ENCODE results near the gene KHDC1L. TPM values are rescaled to one million over a fixed set of nuclear protein-coding genes. Genes with fewer than 3 reads are reported as not detected.
A peak's percentile ranks its signal among the peaks of the same experiment; 100 is the strongest.
"Not testable (repeated sequence)": the region's sequence is repeated elsewhere in the genome, so short reads cannot be mapped to it uniquely, and the experiment has no call there.

The KHDC1L gene, protein sequence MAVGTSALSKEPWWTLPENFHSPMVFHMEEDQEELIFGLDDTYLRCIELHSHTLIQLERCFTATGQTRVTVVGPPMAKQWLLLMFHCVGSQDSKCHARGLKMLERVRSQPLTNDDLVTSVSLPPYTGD
- not detected in 2 replicates for total RNA-seq (2014; rRNA removed; shearing (Covaris generic))
- polyA plus RNA-seq (2015; cell fraction: cytosol; rRNA removed) = not detected in 2 replicates
- not detected in 2 replicates for polyA plus RNA-seq (2015; cell fraction: nucleus; rRNA removed)

DNA sequence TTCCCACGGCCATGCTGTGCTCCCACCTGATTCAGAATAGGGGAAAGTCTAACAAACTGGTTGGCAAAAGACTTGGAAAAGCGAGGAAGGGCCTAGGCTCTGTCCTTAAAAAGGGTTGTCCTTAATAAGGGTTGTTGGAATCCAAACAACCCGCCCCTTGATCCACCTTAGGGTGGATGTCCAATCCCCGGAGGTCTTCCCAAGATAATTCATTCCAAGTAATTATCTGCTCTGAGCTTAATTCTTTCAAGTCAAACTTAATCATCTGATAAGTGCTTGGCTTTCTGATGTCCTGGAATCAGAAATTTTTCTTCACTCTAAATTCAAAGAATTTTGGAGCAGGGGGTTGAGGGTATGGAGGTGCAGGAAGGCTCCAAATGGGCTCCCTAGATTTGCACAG lies at the start of gene KHDC1L:
Gene KHDC1L (minus strand): TSS at position 101 of the 400 bp plus-strand sequence. CDS start 88 bp downstream, at position 13.
- in situ Hi-C loops (cut with HindIII; ENCODE audit: low pct_unique_long_range_greater_than_20kb, low sequenced_read_pairs) = no loop called here
- DNase-seq (ENCODE audit: low read depth, low spot score) = no peak

DNA sequence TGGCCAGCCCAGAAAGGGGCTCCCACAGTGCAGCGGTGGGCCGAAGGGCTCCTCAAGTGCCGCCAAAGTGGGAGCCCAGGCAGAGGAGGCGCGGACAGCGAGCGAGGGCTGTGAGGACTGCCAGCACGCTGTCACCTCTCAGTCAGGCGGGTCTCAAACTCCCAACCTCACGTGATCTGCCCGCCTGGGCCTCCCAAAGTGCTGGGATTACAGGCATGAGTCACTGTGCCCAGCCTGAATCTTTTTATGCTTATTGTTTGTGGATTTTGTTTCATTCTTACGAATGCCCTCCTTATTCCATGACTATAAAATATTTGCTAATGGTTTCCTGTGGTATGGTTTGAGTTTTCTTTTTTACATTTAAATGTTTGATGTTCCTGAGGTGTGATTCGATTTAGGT lies 44.0 kb upstream of the KHDC1L start:
- in situ Hi-C loops (cut with HindIII; ENCODE audit: low pct_unique_long_range_greater_than_20kb, low sequenced_read_pairs); DNase-seq (ENCODE audit: low read depth, low spot score): not testable (repeated sequence)

DNA sequence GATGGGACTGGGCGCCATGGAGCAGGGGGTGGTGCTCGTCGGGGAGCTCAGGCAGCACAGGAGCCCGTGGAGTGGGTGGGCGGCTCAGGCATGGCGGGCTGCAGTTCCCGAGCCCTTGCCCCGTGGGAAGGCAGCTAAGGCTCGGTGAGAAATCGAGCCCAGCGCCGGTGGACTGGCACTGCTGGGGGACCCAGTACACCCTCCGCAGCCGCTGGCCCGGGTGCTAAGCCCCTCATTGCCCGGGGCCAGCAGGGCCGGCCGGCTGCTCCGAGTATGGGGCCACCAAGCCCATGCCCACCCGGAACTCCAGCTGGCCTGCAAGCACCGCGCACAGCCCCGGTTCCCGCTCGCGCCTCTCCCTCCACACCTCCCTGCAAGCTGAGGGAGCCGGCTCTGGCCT lies 43.6 kb upstream of the KHDC1L start:
- in situ Hi-C loops (cut with HindIII; ENCODE audit: low pct_unique_long_range_greater_than_20kb, low sequenced_read_pairs); DNase-seq (ENCODE audit: low read depth, low spot score): not testable (repeated sequence)

DNA sequence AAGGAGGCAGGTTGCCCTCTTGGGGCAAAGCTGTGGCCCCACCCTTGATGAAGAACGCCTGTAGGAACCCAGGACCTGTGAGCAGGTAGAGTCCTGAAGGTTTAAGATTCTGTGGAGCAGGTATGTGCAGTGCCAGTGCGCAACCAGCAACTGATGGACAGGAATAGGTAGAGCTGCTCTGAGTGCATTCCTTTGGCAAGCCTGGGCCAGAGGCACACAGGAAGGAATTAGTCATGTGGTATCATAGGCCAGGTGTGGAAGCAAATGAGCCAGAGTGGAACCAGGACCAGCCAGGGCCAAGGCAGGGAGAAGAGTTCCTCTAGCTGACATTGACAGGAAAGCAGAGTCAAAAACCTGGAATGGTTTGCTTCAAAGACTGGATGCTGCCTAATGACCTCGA lies 39.1 kb upstream of the KHDC1L start:
- DNase-seq (ENCODE audit: low read depth, low spot score) = no peak
- in situ Hi-C loops (cut with HindIII; ENCODE audit: low pct_unique_long_range_greater_than_20kb, low sequenced_read_pairs) = no loop called here

DNA sequence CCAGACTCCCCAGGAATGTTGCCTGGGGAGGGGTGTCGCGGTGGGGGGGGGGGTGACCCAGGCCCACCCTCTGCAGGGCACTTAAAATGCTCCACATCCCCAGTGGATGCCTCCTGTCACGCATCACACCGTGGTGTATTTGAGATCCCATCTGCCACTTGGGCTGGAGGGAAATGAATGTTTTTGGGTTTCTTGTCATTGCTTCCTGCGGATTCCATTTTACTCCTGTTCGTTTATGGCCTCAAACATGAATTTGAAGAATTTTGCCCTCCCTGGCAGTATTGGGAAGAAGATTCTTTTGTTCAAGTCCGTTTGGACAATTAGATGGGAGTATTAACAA lies 38.2 kb upstream of the KHDC1L start:
- in situ Hi-C loops (cut with HindIII; ENCODE audit: low pct_unique_long_range_greater_than_20kb, low sequenced_read_pairs) = no loop called here
- no peak for DNase-seq (ENCODE audit: low read depth, low spot score)

DNA sequence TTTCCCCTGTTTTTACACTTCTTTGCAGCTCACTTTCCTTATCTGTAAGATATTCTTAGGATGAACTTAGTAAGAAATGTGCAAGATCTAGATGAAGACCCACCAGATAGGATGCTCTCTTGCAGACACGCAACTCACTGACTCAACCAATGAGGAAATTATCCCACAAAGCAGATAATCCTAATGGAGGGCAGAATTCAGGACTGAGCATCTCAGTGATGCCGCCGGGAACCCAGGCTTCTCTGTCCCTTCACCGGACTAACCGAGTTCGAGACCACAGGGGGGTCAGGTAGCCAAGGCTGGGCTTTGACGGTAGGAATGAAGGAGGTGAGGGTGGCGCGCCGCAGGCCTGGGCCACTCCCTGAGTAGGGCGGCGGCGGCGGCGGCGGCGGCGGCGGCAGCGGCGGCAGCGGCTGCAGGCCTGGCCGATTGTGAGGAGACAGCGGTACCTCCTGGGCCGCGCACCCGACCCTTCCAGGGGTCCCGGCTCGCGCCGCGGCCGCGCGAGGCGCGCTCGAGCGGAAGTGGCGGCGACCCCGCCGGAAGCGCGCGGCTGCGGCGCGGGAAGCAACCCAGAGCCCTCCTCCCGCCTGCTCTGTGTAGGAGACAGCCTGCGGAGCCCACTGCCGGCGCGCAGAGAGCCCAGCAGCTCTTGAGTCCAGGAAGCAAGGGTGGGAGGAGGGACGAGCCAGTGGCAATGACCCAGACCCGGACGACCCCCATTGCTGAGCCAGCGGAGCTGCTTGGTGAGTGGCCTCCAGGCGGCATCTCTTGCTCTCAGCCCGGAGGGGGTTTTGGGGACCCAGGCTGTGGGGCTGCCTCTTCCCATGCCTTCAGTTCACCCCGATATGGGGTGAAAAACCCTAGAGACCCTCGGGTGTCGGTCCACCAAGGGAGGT lies 37.6 kb upstream of the KHDC1L start, which contains the start of gene KHDC1:
Gene KHDC1 (minus strand): TSS at position 526 of the 899 bp plus-strand sequence. CDS start 20,679 bp downstream, outside the sequence.
- DNase-seq (ENCODE audit: low read depth, low spot score) = peak; percentile 43
- in situ Hi-C loops (cut with HindIII; ENCODE audit: low pct_unique_long_range_greater_than_20kb, low sequenced_read_pairs) = no loop called here

DNA sequence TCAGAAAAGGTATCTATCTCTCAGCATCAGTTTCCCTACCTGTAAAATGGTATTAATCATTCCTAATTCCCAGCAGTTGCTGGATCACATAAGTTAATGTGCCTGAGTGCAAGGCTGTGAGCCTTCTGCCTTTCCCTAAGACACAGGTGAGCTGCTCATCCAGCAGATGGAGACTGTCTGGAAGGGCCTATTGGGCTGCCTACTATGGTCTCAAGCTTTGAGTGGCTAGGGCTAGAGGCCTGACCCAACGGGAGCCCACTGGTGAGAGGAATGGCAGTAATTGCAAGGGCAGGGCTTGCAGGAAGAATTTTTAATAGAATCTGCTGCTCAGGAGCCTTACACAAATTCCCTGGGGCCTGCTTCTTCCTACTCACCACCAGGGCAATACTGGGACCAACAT lies 33.4 kb upstream of the KHDC1L start:
- in situ Hi-C loops (cut with HindIII; ENCODE audit: low pct_unique_long_range_greater_than_20kb, low sequenced_read_pairs) = no loop called here
- DNase-seq (ENCODE audit: low read depth, low spot score) = no peak

DNA sequence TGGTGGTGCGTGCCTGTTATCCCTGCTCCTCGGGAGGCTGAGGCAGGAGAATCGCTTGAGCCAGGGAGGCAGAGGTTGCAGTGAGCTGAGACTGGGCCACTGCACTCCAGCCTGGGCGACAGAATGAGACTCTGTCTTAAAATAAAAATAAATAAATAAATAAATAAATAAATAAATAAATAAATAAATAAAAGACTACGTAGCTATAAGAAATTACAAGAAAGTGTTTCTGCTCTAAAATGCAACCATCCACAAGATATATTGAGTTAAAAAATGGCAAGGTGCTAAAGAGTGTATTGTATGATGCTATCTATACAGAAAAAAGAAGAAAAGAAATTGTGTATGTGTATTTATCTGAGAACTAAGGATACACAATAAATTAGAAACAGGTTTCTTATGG lies 29.0 kb upstream of the KHDC1L start:
- DNase-seq (ENCODE audit: low read depth, low spot score); in situ Hi-C loops (cut with HindIII; ENCODE audit: low pct_unique_long_range_greater_than_20kb, low sequenced_read_pairs): not testable (repeated sequence)

DNA sequence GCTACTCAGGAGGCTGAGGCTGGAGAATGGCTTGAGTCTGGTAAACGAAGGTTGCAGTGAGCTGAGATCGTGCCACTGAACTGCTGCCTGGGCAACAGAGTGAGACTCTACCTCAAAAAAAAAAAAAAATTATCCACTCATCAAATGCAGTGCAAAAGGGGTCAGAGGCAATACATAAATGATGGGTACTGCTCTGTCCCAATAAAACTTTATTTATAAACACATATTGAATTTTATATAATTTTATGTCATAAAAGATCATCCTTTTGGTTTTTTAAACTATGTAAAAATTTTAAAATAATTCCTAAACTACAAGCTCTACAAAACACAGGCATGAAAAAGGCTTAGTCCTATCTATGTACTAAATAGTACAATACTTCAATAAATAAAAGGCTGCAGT lies 27.4 kb upstream of the KHDC1L start:
- in situ Hi-C loops (cut with HindIII; ENCODE audit: low pct_unique_long_range_greater_than_20kb, low sequenced_read_pairs) = no loop called here
- no peak for DNase-seq (ENCODE audit: low read depth, low spot score)

DNA sequence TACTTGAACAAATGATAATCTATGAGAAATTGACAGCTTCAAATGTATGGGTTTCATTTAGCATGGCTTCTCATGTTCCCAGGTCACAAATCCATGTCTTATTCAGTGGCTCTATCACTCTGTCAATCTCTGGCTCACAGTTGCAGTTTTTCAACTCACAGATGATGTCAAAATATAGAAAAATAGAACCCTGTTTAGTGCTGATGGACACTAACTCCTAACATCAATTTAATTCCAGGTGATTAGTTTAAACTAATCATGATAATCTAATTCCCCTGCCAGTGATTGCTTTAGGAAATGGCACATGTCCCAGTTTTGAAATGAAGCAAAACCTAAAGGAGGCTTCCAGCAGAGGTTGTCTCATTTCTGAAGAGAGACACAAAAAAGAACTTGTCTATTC lies 24.7 kb upstream of the KHDC1L start:
- no peak for DNase-seq (ENCODE audit: low read depth, low spot score)
- in situ Hi-C loops (cut with HindIII; ENCODE audit: low pct_unique_long_range_greater_than_20kb, low sequenced_read_pairs) = no loop called here

DNA sequence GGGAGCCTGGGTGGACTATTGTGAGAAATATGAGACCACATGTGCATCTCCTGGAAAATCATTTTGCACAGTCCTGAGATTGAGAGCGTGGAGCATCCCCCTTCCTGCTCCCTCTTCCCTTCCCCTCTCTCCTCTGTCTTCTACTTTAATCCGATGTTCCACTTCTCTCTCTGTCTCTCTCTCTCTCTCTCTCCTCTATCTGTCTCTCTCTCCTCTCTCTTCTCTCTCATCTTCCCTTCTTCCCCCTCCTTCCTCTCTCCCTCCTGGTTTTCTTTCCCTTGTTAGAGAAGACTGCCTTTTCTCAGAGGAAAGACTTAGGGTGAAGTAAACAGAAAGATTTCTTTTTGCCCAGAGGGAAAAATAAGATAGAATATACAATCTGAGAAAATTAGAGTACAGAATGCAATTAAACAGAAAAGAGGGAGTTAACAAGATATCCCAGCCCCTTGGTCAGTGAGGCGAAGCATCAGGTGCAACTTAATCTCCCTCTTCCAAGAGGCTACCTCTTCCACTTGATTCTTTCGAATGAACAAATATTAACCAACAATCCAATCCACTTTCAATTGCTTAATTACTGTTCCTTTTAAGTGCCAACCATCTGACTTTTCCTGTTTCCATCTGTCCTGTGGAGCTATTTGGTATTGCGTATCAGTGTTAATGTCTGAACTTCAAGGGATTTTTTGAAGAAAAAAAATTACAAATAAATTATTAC lies 23.1 kb upstream of the KHDC1L start:
- in situ Hi-C loops (cut with HindIII; ENCODE audit: low pct_unique_long_range_greater_than_20kb, low sequenced_read_pairs) = no loop called here
- DNase-seq (ENCODE audit: low read depth, low spot score) = no peak

DNA sequence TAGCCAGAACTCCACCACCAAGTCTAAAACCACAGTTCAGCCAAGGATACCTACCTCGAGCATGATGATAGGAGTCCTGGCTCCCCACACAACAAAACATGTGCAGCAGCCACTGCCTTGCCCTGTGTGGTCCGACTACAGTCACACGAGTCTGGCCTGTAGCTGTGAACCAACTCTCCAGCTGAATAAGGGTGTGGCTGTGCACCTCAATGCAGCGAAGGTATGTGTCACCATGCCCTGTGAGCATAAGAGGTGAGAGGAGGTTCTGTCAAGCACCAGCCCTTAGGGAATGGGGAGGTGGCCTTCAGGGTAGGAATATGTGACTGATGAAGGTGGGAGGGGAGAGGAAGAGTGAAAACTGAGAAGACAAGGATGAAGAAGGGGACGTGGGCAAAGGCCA lies 16.7 kb upstream of the KHDC1L start:
- no peak for DNase-seq (ENCODE audit: low read depth, low spot score)
- in situ Hi-C loops (cut with HindIII; ENCODE audit: low pct_unique_long_range_greater_than_20kb, low sequenced_read_pairs) = no loop called here

DNA sequence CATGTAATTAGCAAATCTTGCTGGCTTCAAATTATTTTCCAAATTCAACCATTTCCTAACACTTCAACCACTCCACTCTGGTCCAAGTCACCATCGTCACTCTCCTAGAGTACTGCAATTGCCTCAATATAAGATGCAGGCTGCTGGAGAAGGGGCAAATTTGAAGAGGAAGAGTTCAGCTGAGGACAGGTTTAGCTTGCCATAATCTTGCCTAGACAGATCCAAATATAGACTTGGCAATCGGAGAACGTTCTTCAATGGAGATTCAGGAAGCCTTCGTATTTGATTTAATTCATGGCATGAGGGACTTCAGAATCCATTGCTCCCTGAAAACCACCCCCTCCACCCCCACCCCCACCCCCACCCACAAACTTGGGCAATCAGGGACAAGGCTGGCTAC lies 15.4 kb upstream of the KHDC1L start:
- in situ Hi-C loops (cut with HindIII; ENCODE audit: low pct_unique_long_range_greater_than_20kb, low sequenced_read_pairs) = no loop called here
- DNase-seq (ENCODE audit: low read depth, low spot score) = no peak

DNA sequence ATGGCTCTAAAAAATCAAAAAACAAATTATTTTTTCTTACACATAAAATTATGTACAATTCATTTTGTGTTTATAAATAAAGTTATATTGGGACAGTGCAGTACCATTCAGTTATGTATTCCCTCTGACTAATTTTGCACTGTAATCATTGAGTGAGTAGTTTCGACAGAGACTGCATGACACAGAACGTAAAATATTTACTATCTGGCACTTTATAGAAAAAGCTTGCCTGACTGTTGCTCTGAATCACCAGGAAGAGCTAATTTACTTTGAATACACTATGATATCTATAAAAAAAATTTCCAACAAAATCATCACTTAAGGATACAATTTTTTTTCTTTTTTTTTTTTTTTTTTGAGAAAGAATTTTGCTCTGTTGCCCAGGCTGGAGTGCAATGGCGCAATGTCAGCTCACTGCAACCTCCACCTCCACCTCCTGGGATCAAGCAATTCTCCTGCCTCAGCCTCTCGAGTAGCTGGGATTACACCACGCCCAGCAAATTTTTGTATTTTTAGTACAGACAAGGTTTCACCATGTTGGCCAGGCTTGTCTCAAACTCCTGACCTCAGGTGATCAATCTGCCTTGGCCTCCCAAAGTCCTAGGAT lies 11.0 kb upstream of the KHDC1L start:
- DNase-seq (ENCODE audit: low read depth, low spot score) = no peak
- in situ Hi-C loops (cut with HindIII; ENCODE audit: low pct_unique_long_range_greater_than_20kb, low sequenced_read_pairs) = no loop called here

DNA sequence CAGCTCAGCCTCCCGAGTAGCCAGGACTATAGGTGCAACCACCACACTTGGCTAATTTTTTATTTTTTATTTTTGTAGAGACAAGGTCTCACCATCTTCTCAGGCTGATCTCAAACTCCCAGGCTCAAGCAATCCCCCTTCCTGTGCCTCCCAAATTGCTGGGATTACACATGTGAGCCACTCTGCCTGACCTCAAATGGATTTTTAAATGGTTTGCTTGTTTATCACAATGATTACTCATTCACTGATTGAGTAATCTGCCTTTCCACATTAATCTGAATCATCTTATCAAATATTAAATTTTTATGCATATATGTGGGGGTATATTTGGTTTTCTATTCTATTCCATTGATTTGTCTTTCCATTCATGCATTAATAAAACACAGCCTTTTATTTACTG lies 9.4 kb upstream of the KHDC1L start:
- no peak for DNase-seq (ENCODE audit: low read depth, low spot score)
- in situ Hi-C loops (cut with HindIII; ENCODE audit: low pct_unique_long_range_greater_than_20kb, low sequenced_read_pairs) = no loop called here

DNA sequence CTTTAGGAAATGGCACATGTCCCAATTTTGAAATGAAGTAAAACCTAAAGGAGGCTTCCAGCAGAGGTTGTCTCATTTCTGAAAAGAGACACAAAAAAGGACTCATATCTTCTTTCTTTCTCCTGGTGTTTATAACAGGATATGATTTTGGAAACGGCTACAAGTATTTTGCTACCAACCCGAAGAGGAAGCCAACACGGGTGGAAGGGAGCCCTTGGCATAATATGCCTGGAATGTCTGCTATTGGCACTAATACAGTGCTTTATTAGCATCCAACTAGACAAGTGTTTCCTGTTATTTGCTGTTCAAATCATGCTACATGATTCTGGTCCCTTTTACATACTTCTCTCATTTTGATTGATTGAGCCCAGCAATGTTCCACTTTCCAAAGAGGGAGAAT lies 8.7 kb upstream of the KHDC1L start:
- in situ Hi-C loops (cut with HindIII; ENCODE audit: low pct_unique_long_range_greater_than_20kb, low sequenced_read_pairs); DNase-seq (ENCODE audit: low read depth, low spot score): not testable (repeated sequence)

DNA sequence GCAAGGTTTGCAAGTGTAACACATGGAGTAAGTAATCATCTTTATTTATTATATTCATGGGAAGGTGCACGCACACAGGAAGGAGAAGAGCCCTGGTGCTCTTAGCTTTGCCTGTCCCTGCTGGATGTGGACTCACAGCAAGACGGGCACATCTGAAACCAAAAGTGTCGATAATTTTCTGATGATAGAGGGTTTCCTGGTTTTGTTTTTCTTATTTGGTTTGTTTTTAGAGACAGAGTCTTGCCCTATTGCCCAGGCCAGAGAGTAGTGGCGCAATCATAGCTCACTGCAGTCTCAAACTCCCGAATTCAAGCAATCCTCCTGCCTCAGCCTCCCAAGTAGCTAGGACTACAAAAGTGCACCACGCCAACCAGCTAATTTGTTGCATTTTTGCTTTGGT lies 7.8 kb upstream of the KHDC1L start:
- in situ Hi-C loops (cut with HindIII; ENCODE audit: low pct_unique_long_range_greater_than_20kb, low sequenced_read_pairs) = no loop called here
- DNase-seq (ENCODE audit: low read depth, low spot score) = no peak

DNA sequence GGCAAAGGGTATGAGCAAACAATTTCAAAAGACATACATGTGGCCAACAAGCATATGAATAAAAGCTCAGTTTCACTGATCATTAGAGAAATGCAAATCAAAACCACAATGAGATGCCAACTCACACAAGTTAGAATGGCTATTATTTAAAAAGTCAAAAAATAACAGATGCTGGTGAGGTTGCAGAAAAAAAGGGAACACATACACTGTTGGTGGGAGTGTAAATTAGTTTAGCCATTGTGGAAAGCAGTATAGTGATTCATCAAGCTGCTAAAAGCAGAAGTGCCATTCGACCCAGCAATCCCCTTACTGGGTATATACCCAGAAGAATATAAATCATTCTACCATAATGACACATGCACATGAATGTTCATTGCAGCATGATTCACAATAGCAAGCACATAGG lies 6.7 kb upstream of the KHDC1L start:
- in situ Hi-C loops (cut with HindIII; ENCODE audit: low pct_unique_long_range_greater_than_20kb, low sequenced_read_pairs) = no loop called here
- no peak for DNase-seq (ENCODE audit: low read depth, low spot score)

Data from SK-MEL-5 (cell line).